GM19397 (cell line): ENCODE measurements around the gene GNG13.
"Not testable (repeated sequence)": the region's sequence is repeated elsewhere in the genome, so short reads cannot be mapped to it uniquely, and the experiment has no call there.

Experiments
- ATAC-seq: cut with Tn5 transposase; IDR thresholded peaks from one replicate; pipeline ENCODE4 v1.9.1; 2021; ENCODE audit warnings: mild to moderate bottlenecking, moderate library complexity; ENCODE audit not compliant: unreplicated experiment

GNG13 gene

GRCh38 chr16:799948-800833 lies at the start of gene GNG13:
GNG13 (minus strand) TSS chr16:800734; CDS start chr16:799077, 1,657 bp downstream.
- ATAC-seq = no peak

DNA sequence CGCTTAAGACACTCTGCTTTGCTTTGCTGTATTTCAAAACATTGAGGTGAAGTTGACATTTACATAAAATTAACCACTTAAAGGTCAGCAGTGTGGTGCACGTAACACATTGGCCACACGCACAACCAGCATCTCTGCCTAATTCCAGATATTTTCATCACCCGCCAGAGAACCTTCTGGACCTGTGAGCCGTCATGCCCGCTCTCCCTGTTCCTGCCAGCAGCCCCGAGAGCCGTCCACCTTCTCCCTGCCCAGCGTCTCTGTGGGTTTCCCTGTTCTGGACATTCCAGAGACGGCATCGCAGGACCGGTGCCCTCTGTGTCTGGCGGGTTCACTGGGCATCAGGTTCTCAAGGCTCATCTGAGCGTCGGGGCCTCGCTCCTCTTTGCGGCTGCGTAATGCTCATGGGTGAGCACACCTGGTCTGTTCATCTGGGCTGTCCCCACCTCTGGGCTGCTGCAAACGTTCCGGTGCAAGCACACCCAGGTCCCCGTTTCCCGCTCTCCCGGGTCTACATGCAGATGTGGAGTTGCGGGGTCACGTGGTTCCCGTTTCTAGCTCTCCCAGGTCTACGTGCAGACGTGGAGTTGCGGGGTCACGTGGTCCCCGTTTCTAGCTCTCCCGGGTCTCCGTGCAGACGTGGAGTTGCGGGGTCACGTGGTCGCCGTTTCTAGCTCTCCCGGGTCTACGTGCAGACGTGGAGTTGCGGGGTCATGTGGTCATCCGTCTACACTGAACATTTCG lies 48.1 kb upstream of the GNG13 start:
- no peak for ATAC-seq

DNA sequence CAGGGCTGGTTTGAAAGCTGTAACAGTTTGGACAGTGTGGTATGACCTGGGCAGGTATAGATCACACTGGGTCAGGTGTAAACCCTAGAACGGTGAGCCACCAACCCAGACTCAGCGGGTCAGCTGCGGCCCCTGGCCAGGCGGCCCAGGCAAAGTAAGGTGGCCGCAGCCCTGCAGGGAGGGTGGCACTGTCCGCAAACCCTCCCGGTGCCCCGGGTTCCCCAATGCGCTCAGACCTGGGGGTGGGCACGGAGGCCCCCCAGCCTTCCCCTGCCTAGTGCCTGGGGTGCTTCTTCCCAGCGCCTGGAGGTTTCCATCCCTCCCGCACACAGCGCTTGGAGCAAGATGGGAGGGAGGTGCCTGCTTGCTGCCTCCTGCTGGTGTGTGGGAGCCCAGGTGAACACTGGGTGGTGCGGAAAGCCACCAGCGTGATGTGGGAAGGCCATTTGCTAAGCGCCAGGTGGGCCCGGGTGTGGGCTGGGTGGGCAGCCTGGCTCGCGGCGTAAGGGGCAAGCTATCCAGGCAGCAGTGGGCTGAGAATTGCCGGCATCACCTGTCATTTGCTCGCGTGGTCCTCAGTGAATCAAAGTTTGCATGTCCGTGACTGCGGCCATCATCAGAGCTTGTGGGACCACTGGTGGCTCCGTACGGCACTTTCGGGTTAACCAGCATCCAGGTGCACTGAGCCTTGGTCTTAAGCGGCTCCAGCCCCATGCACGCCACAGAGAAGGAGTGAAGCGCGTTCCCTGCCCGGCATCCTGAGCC lies 47.3 kb upstream of the GNG13 start:
- no peak for ATAC-seq

- no peak for ATAC-seq
Measured at GRCh38 chr16:847151-847550, 46.6 kb upstream of the GNG13 start.

DNA sequence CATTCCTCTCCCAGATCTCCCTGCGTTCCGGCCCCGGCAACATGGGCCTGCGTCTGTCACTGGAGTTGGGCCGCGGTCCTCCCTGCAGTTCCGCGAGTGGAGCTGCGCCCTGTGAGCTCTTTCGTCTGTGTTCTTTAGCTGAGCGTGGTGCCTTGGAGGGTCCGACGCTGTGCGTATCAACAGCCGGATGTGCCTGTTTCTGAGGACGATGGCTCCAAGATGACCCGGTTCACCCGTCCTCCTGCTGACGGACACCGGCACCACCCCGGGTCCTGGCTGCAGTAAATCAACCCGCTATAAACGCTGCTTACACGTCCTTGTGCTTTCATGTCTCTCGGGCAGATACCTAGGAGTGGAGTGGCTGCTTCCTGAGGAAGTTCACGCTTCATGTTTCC lies 44.8 kb upstream of the GNG13 start:
- no peak for ATAC-seq

- no peak for ATAC-seq
Measured at GRCh38 chr16:844638-845350, 44.3 kb upstream of the GNG13 start.

- ATAC-seq = no peak
Measured at GRCh38 chr16:843771-844170, 43.2 kb upstream of the GNG13 start.

DNA sequence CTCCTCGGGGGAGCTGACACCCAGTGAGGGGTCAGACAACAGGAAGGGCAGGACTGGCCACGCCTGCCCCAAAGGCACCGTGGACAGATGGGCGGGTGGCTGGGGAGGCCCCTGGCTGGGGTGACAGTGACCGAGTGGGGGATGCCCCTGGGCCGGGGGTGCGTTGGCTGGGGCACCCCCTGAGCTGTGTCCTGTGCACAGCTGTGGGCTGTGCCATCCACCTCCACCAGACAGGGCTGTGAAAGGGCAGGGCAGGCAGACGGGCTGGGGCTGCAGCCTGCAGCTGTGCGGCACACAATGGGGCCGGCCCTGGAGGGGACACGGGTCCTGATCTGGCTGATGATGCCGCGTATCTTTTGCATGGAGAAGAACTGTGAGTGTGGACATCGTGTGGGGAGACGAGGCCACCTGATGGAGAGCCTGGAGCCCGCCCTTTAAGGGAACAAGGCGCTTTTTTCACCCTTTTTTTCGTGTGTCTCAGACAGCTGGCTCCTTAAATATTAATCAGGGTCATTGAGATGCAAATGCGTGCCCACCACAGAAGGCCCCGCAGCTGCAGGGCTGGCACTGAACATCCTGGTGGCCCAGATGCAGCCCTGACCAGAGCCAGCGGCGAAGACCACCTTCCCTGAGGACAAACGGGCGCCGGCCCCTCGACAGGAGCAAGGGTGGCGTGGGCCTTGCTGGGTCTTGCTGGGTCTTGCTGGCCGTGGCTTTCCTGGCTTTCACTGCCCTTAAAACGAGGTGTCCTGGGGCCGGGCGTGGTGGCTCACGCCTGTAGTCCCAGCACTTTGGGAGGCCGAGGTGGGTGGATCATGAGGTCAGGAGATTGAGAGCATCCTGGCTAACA lies 42.4 kb upstream of the GNG13 start:
- ATAC-seq = no peak

DNA sequence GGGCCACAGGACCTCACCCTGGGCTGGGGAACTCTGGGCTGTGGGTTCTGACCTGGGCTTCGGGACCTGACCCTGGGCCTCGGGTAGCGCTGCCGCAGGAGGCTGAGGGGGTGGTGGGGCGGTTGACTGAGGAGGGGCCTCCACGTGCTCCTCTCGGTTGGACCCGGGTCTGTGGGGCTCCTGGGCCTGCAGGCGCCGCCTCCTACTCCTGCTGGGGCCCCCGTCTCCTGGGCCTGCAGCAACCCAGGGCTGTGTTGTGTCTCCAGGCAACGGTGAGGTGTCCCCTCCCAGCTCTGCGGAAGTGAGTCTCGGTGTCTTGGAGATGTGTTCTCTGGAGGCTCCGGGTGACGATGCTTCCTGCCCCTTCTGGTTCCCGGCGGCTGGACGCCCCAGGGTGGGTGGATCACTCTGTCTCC lies 41.5 kb upstream of the GNG13 start:
- no peak for ATAC-seq

DNA sequence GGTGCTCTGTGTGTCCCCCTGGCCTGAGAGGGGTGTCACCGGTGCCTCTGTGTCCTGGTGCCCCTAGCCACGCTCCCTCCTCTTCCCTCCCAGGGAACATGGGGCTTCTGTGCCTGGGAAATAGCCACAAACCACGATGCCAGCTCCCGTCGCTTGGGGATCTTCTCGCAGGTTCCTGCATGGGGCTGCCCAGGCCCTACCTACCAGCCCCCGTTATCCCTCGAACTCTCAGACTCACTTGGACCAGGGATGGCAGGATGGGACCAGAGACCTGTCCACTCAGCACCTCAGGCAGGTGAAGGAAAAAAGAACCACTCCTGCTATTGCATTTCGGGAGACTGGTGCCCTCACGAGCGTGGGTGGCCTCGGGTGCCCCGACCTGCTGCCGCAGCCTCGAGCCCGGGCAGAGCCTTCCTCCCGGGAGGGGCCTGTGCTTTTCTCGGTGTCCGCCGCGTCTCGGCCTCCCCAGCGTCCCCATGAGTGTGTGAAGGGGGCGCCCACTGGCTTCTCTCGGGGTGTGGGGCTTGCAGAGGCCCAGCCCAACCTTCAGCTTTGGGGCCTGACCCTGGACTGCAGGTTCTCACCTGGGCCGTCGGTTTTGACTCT lies 41.0 kb upstream of the GNG13 start:
- no peak for ATAC-seq

GRCh38 chr16:840561-841454 lies 40.3 kb upstream of the GNG13 start:
- ATAC-seq = no peak

DNA sequence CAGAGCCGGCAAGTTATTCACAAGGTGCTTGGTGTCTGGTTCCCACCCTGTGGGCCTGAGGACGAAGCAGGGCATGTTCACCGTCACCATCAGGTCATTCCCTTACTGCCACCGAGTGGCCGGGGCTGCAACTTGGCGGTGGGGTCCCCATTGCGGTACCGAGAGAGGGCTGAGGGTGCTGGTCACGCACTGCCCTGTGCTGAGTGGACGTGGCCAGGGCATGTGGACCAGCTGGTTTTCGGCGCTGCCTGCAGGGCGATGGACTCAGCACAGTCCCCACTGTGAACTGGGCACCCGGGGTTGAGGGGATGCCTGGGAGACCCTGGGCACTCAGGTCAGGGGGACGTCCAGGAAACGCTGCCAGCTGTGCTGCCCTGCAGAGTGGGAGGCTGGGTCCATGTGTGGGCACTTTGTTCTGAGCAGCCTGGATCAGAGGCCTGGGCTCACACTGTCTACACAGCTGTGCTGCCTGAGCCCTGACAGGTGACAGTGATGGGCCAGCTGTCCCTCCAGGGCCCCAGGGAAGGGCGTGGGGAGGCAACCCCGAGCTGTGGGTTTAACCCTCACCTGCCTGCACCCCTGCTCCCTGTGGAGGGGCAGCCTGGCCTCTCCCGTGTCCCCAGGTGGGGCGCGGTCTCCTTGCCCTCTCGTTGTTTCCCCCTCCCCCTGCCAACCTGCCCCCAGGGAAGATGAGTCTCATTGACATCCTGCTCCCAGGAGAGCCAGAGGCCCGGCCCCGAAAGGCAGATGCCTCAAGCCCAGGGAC lies 39.3 kb upstream of the GNG13 start:
- no peak for ATAC-seq

DNA sequence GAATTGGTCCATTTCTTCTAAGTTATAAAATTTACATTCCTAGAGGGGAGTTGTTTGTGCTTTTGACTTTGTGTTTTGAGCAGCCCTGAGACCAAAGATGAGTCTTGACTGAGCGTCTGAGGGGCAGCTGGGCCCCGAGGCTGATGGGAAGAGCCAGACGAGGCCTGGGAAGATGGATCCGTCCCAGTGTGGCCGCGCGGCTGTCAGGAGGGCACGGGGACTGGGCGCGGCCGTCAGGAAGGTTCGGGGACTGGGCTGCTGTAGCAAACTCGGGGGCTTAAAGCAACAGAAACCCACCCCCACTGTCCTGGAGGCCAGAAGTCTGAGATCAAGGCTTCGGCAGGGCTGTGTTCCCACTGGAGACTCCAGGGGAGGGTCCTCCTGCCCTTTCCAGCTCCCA lies 38.2 kb upstream of the GNG13 start:
- ATAC-seq = no peak

DNA sequence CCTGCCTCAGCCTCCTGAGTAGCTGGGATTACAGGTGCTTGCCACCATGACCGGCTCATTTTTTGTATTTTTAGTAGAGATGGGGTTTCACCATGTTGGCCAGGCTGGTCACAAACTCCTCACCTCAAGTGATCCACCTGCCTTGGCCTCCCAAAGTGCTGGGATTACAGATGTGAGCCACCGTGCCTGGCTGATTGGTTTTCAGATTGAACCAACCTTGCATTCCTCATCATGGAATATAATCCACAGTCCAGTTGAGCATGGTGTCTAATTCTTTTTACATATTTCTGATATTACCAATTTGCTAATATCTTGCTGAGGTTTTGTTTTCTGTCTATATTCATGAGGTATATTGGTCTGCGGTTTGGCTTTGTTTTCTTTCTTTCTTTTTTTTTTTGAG lies 36.3 kb upstream of the GNG13 start:
- ATAC-seq = not testable (repeated sequence)

GRCh38 chr16:836221-836620 lies 35.7 kb upstream of the GNG13 start:
- no peak for ATAC-seq

- no peak for ATAC-seq
Measured at GRCh38 chr16:835373-835772, 34.8 kb upstream of the GNG13 start.

GRCh38 chr16:833411-833810 lies 32.9 kb upstream of the GNG13 start:
- no peak for ATAC-seq
